HEK293 (cell line): ENCODE data around the gene DSTN.

ENCODE experiments used
- EGR2 ChIP-seq: fragments of 450-650 bp; formaldehyde crosslinking; IDR thresholded peaks from 2 replicates; pipeline ENCODE4 v1.5.1; 2016; ENCODE audit warnings: low read depth, missing biosample characterization, missing genetic modification characterization
- GFI1B ChIP-seq: fragments of 450-650 bp; formaldehyde crosslinking; IDR thresholded peaks from 2 replicates; pipeline ENCODE4 v1.5.1; 2016; ENCODE audit warnings: missing biosample characterization, missing genetic modification characterization
- GLI2 ChIP-seq: fragments of 450-650 bp; formaldehyde crosslinking; IDR thresholded peaks from 2 replicates; pipeline ENCODE4; 2017; ENCODE audit warnings: missing biosample characterization, missing genetic modification characterization, low read depth, borderline replicate concordance
- HOXA7 ChIP-seq: sonication (generic); formaldehyde crosslinking; IDR thresholded peaks from 2 replicates; pipeline ENCODE4 v1.8.1; 2022; ENCODE audit warnings: missing genetic modification reagents, borderline replicate concordance
- KLF8 ChIP-seq: fragments of 450-650 bp; formaldehyde crosslinking; IDR thresholded peaks from 2 replicates; pipeline ENCODE4 v1.5.1; 2016; ENCODE audit warnings: missing biosample characterization, missing genetic modification characterization
- MEIS1 ChIP-seq: sonication (generic); formaldehyde crosslinking; IDR thresholded peaks from 2 replicates; pipeline ENCODE4 v1.8.1; 2022; ENCODE audit warnings: missing genetic modification reagents, mild to moderate bottlenecking, borderline replicate concordance
- RBAK ChIP-seq: fragments of 450-650 bp; formaldehyde crosslinking; IDR thresholded peaks from 2 replicates; pipeline ENCODE4 v1.5.1; 2016; ENCODE audit warnings: missing biosample characterization, missing genetic modification characterization
- SCRT2 ChIP-seq: fragments of 450-650 bp; formaldehyde crosslinking; IDR thresholded peaks from 2 replicates; pipeline ENCODE4 v1.5.1; 2016; ENCODE audit warnings: missing biosample characterization, missing genetic modification characterization
- ZBTB21 ChIP-seq: fragments of 450-650 bp; formaldehyde crosslinking; IDR thresholded peaks from 2 replicates; pipeline ENCODE4 v1.5.1; 2017; ENCODE audit warnings: missing biosample characterization, missing genetic modification characterization
- ZFP41 ChIP-seq: fragments of 450-650 bp; formaldehyde crosslinking; IDR thresholded peaks from 2 replicates; pipeline ENCODE4 v1.5.1; 2016; ENCODE audit warnings: missing biosample characterization, missing genetic modification characterization, borderline replicate concordance
- ZIC2 ChIP-seq: fragments of 450-650 bp; formaldehyde crosslinking; IDR thresholded peaks from 2 replicates; pipeline ENCODE4 v1.5.1; 2016; ENCODE audit warnings: missing biosample characterization, missing genetic modification characterization
- ZNF10 ChIP-seq: fragments of 450-650 bp; formaldehyde crosslinking; IDR thresholded peaks from 2 replicates; pipeline ENCODE4 v1.5.1; 2017; ENCODE audit warnings: missing biosample characterization, missing genetic modification characterization
- ZNF394 ChIP-seq: fragments of 450-650 bp; formaldehyde crosslinking; IDR thresholded peaks from 2 replicates; pipeline ENCODE4 v1.5.1; 2016; ENCODE audit warnings: missing biosample characterization, missing genetic modification characterization, mild to moderate bottlenecking, moderate library complexity, borderline replicate concordance
- ZNF404 ChIP-seq: fragments of 450-650 bp; formaldehyde crosslinking; IDR thresholded peaks from 2 replicates; pipeline ENCODE4 v1.5.1; 2017; ENCODE audit warnings: missing biosample characterization, missing genetic modification characterization
- ZNF433 ChIP-seq: fragments of 450-650 bp; formaldehyde crosslinking; IDR thresholded peaks from 2 replicates; pipeline ENCODE4 v1.5.1; 2016; ENCODE audit warnings: missing biosample characterization, missing genetic modification characterization, low read depth
- ZNF548 ChIP-seq: fragments of 450-650 bp; formaldehyde crosslinking; IDR thresholded peaks from 2 replicates; pipeline ENCODE4 v1.5.1; 2016; ENCODE audit warnings: missing biosample characterization, missing genetic modification characterization
- ZNF791 ChIP-seq: fragments of 450-650 bp; formaldehyde crosslinking; IDR thresholded peaks from 2 replicates; pipeline ENCODE4 v1.5.1; 2016; ENCODE audit warnings: missing biosample characterization, missing genetic modification characterization
- TF ChIP-seq, protein P1 (sequence below): fragments of 450-650 bp; formaldehyde crosslinking; IDR thresholded peaks from 2 replicates; pipeline ENCODE4 v1.5.1; 2016; ENCODE audit warnings: missing biosample characterization, missing genetic modification characterization
- TF ChIP-seq, protein P2 (sequence below): fragments of 450-650 bp; formaldehyde crosslinking; IDR thresholded peaks from 2 replicates; pipeline ENCODE4 v1.5.1; 2016; ENCODE audit warnings: missing biosample characterization, missing genetic modification characterization
- TF ChIP-seq, protein P3 (sequence below): fragments of 450-650 bp; formaldehyde crosslinking; conservative IDR thresholded peaks from 2 replicates; pipeline ENCODE4 v1.5.1; 2016; ENCODE audit warnings: low read depth, missing biosample characterization, missing genetic modification characterization
- TF ChIP-seq, protein P4 (sequence below): fragments of 450-650 bp; formaldehyde crosslinking; IDR thresholded peaks from 2 replicates; pipeline ENCODE4 v1.5.1; 2016; ENCODE audit warnings: missing biosample characterization, missing genetic modification characterization
- TF ChIP-seq, protein P5 (sequence below): fragments of 450-650 bp; formaldehyde crosslinking; IDR thresholded peaks from 2 replicates; pipeline ENCODE4 v1.5.1; 2017; ENCODE audit warnings: missing biosample characterization, missing genetic modification characterization
- TF ChIP-seq, protein P6 (sequence below): fragments of 450-650 bp; formaldehyde crosslinking; IDR thresholded peaks from 2 replicates; pipeline ENCODE4 v1.5.1; 2016; ENCODE audit warnings: missing biosample characterization, missing genetic modification characterization

The DSTN gene

DNA sequence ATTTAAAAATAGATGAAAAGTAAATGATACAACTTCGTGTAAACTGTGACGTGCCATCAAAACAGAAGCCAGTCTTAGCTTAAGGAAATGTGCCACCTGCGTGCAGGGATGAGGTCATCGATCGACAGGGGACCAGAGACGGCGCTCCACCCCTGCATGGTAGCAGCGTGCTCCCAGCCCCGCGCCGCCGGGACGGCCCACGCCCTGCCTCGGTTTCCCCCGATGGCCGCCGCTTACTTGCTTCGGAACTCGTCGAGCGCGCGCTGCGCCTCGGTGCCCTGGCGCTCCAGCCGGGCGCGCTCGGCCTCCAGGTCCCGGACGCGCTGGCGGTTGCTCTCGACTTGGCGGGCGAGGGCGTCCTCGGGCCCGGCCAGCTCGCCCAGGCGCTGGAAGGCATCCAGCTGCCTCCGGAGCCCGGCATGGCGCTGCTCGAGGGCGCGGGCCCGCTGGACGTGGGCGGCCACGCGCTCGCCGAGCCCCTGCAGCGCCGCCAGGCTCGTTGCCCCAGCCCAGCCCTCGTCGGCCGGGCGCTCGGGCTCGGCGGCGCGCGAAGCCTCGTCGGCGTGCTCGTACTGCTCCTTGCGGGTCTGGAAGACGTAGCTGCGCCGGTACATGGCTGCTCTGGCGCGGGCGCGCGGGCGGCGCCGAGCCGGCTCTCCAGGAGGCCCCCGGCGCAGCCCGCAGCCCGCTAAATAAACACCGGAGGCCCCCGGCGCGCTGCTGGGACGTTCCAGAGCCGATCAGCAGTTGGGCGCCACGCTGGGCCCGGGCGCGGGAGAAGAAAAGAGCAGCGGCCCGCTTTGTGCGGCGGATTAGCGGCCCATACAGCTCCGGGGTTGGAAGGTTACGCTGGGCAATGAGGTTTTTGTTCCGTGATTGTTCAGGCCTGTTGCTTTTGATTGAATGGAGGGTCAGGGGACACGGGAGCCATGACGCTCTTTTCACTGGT is 38.9 kb upstream of the DSTN start, which contains the start of gene BFSP1 (continued):
- TF ChIP-seq, protein P1, sequence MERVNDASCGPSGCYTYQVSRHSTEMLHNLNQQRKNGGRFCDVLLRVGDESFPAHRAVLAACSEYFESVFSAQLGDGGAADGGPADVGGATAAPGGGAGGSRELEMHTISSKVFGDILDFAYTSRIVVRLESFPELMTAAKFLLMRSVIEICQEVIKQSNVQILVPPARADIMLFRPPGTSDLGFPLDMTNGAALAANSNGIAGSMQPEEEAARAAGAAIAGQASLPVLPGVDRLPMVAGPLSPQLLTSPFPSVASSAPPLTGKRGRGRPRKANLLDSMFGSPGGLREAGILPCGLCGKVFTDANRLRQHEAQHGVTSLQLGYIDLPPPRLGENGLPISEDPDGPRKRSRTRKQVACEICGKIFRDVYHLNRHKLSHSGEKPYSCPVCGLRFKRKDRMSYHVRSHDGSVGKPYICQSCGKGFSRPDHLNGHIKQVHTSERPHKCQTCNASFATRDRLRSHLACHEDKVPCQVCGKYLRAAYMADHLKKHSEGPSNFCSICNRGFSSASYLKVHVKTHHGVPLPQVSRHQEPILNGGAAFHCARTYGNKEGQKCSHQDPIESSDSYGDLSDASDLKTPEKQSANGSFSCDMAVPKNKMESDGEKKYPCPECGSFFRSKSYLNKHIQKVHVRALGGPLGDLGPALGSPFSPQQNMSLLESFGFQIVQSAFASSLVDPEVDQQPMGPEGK (tag by site-specific recombination): no peak
- no peak for TF ChIP-seq GFI1B (tag by site-specific recombination)
- TF ChIP-seq GLI2 (tag by site-specific recombination): no peak
- TF ChIP-seq ZNF404 (tag by site-specific recombination): no peak
- TF ChIP-seq RBAK (tag by site-specific recombination): no peak
- TF ChIP-seq, protein P2, sequence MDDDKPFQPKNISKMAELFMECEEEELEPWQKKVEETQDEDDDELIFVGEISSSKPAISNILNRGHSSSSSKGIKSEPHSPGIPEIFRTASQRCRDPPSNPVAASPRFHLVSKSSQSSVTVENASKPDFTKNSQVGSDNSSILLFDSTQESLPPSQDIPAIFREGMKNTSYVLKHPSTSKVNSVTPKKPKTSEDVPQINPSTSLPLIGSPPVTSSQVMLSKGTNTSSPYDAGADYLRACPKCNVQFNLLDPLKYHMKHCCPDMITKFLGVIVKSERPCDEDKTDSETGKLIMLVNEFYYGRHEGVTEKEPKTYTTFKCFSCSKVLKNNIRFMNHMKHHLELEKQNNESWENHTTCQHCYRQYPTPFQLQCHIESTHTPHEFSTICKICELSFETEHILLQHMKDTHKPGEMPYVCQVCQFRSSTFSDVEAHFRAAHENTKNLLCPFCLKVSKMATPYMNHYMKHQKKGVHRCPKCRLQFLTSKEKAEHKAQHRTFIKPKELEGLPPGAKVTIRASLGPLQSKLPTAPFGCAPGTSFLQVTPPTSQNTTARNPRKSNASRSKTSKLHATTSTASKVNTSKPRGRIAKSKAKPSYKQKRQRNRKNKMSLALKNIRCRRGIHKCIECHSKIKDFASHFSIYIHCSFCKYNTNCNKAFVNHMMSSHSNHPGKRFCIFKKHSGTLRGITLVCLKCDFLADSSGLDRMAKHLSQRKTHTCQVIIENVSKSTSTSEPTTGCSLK (tag by site-specific recombination): no peak
- TF ChIP-seq ZIC2 (tag by site-specific recombination): peak; percentile 64
- no peak for TF ChIP-seq ZNF791
- TF ChIP-seq ZNF433 (tag by site-specific recombination): no peak
- no peak for TF ChIP-seq ZNF548 (tag by site-specific recombination)
- TF ChIP-seq ZBTB21 (tag by site-specific recombination): no peak
- no peak for TF ChIP-seq ZNF10 (tag by site-specific recombination)
- TF ChIP-seq HOXA7 (CRISPR knock-in tag): no peak
- TF ChIP-seq, protein P3, sequence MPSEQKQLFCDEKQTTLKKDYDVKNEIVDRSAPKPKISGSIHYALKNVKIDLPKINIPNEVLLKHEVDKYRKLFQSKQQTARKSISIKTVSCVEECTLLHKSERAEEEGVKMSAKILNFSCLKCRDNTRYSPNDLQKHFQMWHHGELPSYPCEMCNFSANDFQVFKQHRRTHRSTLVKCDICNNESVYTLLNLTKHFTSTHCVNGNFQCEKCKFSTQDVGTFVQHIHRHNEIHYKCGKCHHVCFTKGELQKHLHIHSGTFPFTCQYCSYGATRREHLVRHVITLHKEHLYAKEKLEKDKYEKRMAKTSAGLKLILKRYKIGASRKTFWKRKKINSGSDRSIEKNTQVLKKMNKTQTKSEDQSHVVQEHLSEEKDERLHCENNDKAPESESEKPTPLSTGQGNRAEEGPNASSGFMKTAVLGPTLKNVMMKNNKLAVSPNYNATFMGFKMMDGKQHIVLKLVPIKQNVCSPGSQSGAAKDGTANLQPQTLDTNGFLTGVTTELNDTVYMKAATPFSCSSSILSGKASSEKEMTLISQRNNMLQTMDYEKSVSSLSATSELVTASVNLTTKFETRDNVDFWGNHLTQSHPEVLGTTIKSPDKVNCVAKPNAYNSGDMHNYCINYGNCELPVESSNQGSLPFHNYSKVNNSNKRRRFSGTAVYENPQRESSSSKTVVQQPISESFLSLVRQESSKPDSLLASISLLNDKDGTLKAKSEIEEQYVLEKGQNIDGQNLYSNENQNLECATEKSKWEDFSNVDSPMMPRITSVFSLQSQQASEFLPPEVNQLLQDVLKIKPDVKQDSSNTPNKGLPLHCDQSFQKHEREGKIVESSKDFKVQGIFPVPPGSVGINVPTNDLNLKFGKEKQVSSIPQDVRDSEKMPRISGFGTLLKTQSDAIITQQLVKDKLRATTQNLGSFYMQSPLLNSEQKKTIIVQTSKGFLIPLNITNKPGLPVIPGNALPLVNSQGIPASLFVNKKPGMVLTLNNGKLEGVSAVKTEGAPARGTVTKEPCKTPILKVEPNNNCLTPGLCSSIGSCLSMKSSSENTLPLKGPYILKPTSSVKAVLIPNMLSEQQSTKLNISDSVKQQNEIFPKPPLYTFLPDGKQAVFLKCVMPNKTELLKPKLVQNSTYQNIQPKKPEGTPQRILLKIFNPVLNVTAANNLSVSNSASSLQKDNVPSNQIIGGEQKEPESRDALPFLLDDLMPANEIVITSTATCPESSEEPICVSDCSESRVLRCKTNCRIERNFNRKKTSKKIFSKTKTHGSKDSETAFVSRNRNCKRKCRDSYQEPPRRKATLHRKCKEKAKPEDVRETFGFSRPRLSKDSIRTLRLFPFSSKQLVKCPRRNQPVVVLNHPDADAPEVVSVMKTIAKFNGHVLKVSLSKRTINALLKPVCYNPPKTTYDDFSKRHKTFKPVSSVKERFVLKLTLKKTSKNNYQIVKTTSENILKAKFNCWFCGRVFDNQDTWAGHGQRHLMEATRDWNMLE: no peak
- TF ChIP-seq ZNF394: peak; percentile 26; the same call in 1 of the 2 replicates
- no peak for TF ChIP-seq EGR2
- TF ChIP-seq, protein P4, sequence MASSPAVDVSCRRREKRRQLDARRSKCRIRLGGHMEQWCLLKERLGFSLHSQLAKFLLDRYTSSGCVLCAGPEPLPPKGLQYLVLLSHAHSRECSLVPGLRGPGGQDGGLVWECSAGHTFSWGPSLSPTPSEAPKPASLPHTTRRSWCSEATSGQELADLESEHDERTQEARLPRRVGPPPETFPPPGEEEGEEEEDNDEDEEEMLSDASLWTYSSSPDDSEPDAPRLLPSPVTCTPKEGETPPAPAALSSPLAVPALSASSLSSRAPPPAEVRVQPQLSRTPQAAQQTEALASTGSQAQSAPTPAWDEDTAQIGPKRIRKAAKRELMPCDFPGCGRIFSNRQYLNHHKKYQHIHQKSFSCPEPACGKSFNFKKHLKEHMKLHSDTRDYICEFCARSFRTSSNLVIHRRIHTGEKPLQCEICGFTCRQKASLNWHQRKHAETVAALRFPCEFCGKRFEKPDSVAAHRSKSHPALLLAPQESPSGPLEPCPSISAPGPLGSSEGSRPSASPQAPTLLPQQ: 0 out of 2 replicates have a peak, but pooled peaks have one; percentile 23
- no peak for TF ChIP-seq MEIS1 (CRISPR knock-in tag)
- no peak for TF ChIP-seq ZFP41
- 0 out of 2 replicates have a peak, but pooled peaks have one; percentile 16 for TF ChIP-seq KLF8 (tag by site-specific recombination)
- peak; percentile 70 for TF ChIP-seq SCRT2 (tag by site-specific recombination)
- TF ChIP-seq, protein P5, sequence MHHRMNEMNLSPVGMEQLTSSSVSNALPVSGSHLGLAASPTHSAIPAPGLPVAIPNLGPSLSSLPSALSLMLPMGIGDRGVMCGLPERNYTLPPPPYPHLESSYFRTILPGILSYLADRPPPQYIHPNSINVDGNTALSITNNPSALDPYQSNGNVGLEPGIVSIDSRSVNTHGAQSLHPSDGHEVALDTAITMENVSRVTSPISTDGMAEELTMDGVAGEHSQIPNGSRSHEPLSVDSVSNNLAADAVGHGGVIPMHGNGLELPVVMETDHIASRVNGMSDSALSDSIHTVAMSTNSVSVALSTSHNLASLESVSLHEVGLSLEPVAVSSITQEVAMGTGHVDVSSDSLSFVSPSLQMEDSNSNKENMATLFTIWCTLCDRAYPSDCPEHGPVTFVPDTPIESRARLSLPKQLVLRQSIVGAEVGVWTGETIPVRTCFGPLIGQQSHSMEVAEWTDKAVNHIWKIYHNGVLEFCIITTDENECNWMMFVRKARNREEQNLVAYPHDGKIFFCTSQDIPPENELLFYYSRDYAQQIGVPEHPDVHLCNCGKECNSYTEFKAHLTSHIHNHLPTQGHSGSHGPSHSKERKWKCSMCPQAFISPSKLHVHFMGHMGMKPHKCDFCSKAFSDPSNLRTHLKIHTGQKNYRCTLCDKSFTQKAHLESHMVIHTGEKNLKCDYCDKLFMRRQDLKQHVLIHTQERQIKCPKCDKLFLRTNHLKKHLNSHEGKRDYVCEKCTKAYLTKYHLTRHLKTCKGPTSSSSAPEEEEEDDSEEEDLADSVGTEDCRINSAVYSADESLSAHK (tag by site-specific recombination): no peak
- TF ChIP-seq, protein P6, sequence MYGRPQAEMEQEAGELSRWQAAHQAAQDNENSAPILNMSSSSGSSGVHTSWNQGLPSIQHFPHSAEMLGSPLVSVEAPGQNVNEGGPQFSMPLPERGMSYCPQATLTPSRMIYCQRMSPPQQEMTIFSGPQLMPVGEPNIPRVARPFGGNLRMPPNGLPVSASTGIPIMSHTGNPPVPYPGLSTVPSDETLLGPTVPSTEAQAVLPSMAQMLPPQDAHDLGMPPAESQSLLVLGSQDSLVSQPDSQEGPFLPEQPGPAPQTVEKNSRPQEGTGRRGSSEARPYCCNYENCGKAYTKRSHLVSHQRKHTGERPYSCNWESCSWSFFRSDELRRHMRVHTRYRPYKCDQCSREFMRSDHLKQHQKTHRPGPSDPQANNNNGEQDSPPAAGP (tag by site-specific recombination): no peak; the same call in 1 of the 2 replicates
